ENCODE measurements around the gene TTLL9. TPM values are rescaled to one million over a fixed set of nuclear protein-coding genes. Genes with fewer than 3 reads are reported as not detected.

TTLL9 gene
- total RNA-seq, 2 experiments from 2014 or later, result not detected

DNA sequence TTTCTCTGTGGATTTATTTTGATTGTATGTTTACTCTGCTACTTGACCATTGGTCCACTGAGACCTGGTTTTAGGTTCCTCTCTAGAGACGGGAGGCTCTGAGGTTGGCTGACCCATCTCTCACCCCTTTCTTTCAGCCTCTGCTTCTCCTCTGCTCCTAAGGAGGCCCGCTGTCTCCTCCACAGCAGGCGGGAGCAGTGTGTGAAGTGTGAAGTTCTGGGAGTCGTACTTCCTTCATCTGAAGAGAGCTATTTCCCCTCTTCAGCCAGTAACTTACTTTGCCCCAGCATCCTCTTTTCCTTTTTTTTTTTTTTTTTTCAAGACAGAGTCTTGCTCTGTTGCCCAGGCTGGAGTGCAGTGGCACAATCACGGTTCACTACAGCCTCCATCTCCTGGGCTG lies 60.3 kb downstream of the TTLL9 start:
- H3K9me3 Mint-ChIP-seq, result no peaks in the 10 kb centered on the region

DNA sequence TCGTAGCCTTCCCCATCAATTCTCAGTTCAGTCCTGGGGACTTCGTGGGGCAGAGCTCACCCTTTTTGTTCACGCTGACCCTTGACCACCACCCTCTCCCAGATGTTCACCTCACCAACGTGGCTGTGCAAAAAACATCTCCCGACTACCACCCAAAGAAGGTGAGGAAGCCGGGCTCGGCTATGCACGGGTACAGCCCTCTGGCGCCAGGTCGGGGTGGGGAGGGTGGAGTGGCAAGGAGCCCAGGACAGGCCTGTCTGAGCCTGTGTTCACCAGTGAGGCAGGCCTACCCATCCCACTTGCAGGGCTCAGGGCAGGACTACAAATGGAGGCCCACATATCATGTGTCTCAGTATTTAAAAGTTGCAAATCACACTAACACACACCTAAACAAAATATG lies 63.3 kb downstream of the TTLL9 start:
- H3K4me3 Mint-ChIP-seq, result no peak overlapping the region
- no peak for DNase-seq
- intact Hi-C loops (cut with micrococcal nuclease), result no loop called here
- peaks cover 8% of the 10 kb centered on the region for H3K27me3 Mint-ChIP-seq
- H3K36me3 Mint-ChIP-seq (ENCODE audit: low read depth), result no peaks in the 10 kb centered on the region
- POLR2A ChIA-PET, result no interaction called here
- no peak for ATAC-seq
- TF ChIP-seq, protein P1, sequence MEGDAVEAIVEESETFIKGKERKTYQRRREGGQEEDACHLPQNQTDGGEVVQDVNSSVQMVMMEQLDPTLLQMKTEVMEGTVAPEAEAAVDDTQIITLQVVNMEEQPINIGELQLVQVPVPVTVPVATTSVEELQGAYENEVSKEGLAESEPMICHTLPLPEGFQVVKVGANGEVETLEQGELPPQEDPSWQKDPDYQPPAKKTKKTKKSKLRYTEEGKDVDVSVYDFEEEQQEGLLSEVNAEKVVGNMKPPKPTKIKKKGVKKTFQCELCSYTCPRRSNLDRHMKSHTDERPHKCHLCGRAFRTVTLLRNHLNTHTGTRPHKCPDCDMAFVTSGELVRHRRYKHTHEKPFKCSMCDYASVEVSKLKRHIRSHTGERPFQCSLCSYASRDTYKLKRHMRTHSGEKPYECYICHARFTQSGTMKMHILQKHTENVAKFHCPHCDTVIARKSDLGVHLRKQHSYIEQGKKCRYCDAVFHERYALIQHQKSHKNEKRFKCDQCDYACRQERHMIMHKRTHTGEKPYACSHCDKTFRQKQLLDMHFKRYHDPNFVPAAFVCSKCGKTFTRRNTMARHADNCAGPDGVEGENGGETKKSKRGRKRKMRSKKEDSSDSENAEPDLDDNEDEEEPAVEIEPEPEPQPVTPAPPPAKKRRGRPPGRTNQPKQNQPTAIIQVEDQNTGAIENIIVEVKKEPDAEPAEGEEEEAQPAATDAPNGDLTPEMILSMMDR (IDR thresholded peaks at IDR 0.05), result no peak
- CTCF ChIA-PET, result no interaction called here
- H3K27ac Mint-ChIP-seq, result no peak overlapping the region
- no peaks in the 10 kb centered on the region for H3K4me1 Mint-ChIP-seq (ENCODE audit: low read depth)
- H3K9me3 Mint-ChIP-seq, result no peaks in the 10 kb centered on the region

More for the DNA sequence above, 60.3 kb downstream of the TTLL9 start:
- TF ChIP-seq, protein P1 (IDR thresholded peaks at IDR 0.05), result no peak
- ATAC-seq, result no peak
- no peak for DNase-seq
- ChIA-PET CTCF (interaction anchor here (0.9 kb wide), 1 partner anchor 21 kb away, joined by 3 read pairs; the partner anchor contains the start of gene PDRG1), POLR2A (no interaction called here)
- intact Hi-C loops (cut with micrococcal nuclease), result no loop called here
- Mint-ChIP-seq H3K36me3 (ENCODE audit: low read depth) (no peaks in the 10 kb centered on the region), H3K27ac (no peak overlapping the region), H3K27me3 (peaks cover 12% of the 10 kb centered on the region), H3K4me3 (no peak overlapping the region), H3K4me1 (ENCODE audit: low read depth) (no peaks in the 10 kb centered on the region)

DNA sequence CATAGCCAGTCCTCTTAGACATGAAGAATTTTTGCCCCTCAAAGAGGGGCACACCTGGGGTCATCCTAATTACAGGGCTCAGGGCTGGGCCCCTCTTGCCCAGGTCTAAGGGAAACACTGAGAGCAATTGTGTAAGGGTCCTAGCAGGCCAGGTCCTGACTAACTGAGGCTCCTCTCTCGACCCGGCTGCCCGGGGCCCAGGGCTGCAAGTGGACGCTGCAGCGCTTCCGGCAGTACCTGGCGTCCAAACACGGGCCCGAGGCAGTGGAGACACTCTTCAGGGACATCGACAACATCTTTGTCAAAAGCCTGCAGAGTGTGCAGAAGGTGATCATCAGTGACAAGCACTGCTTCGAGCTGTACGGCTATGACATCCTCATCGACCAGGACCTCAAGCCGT lies 64.1 kb downstream of the TTLL9 start:
- TF ChIP-seq, protein P1 (IDR thresholded peaks at IDR 0.05), result no peak
- intact Hi-C loops (cut with micrococcal nuclease), result no loop called here
- Mint-ChIP-seq H3K4me3 (no peak overlapping the region), H3K27me3 (peaks cover 8% of the 10 kb centered on the region), H3K36me3 (ENCODE audit: low read depth) (no peaks in the 10 kb centered on the region), H3K9me3 (no peaks in the 10 kb centered on the region), H3K27ac (no peak overlapping the region), H3K4me1 (ENCODE audit: low read depth) (no peaks in the 10 kb centered on the region)
- CTCF ChIA-PET, result interaction anchor here (1.4 kb wide), 1 partner anchor 82 kb away, joined by 4 read pairs; no protein-coding TSS in a partner anchor
- POLR2A ChIA-PET, result no interaction called here
- no peak for DNase-seq
- no peak for ATAC-seq

DNA sequence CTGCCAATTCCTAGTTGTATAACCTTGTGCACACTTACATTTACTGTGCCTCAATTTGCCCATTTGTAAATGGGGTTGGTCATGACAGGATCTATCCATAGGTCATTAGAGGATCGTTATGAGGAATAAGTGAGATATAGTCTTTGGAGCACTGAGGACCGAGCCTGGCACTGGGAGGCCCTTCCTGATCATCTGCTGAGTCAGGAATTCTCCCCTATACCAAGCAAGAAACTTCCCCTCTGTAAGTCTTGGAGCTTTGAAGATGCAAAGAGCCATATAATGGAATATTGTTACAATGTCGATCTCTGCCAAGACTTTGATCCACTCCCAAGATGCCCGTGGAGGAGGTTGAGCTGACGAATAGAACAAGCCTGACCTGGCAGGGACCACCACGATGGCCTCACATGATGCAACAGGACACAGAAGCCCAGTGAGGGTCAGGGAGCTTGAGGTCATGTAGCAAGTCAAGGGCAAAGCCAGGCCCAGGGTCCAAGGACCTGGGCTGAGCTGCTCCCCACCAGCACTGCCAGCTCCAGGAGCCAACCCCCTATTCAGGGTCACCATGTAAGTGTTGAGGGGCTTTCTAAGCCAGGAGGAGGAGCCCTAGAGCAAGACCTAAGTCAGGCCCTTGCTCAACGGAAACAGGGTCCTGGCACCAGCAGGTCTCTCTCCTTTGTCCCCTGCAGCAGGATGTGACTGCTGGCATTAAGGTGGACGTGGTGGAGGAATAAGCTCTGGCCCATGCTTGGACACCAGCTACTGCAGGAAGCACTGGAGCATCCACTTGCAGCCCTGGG lies 64.7 kb downstream of the TTLL9 start:
- CTCF ChIA-PET, result interaction anchor here (1.4 kb wide), 1 partner anchor 83 kb away, joined by 4 read pairs; no protein-coding TSS in a partner anchor
- H3K4me1 Mint-ChIP-seq (ENCODE audit: low read depth), result no peaks in the 10 kb centered on the region
- DNase-seq (no peak), ATAC-seq (no peak)
- H3K27me3 Mint-ChIP-seq, result peaks cover 8% of the 10 kb centered on the region
- H3K27ac Mint-ChIP-seq, result no peak overlapping the region
- POLR2A ChIA-PET, result no interaction called here
- intact Hi-C loops (cut with micrococcal nuclease), result no loop called here
- H3K4me3 Mint-ChIP-seq, result no peak overlapping the region
- TF ChIP-seq, protein P1 (IDR thresholded peaks at IDR 0.05), result no peak
- no peaks in the 10 kb centered on the region for H3K9me3 Mint-ChIP-seq
- H3K36me3 Mint-ChIP-seq (ENCODE audit: low read depth), result no peaks in the 10 kb centered on the region

DNA sequence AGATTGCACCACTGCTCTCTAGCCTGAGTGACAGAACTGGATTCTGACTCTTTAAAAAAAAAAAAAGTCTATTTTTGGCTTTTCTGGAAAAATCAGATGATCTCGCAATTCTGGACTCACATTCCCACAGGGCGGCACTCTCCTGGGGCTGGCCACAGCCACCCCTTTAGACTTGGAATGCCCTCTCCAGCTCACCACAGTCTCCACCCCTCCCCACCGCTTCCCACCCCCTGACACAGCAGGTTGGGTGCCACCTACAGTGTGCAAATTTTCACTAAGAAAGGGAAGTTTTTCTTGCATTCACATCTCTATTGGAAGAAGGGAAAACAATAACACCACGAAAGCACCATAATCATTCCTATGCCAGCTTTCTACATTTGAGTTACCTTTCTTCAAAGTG lies 66.0 kb downstream of the TTLL9 start:
- TF ChIP-seq, protein P1 (IDR thresholded peaks at IDR 0.05), result no peak
- DNase-seq (no peak), ATAC-seq (no peak)
- ChIA-PET CTCF (no interaction called here), POLR2A (no interaction called here)
- no peaks in the 10 kb centered on the region for H3K9me3 Mint-ChIP-seq
- no peak overlapping the region for H3K27ac Mint-ChIP-seq
- no peaks in the 10 kb centered on the region for H3K36me3 Mint-ChIP-seq (ENCODE audit: low read depth)
- intact Hi-C loops (cut with micrococcal nuclease), result no loop called here
- no peak overlapping the region for H3K4me3 Mint-ChIP-seq
- H3K4me1 Mint-ChIP-seq (ENCODE audit: low read depth), result no peaks in the 10 kb centered on the region
- H3K27me3 Mint-ChIP-seq, result peaks cover under 1% of the 10 kb centered on the region
